ENCODE measurements around the gene FYN. TPM values are rescaled to one million over a fixed set of nuclear protein-coding genes. Genes with fewer than 3 reads are reported as not detected.

Gene FYN
- total RNA-seq, 2 donors from 2014 or later: 25.7 to 83.1 TPM

DNA sequence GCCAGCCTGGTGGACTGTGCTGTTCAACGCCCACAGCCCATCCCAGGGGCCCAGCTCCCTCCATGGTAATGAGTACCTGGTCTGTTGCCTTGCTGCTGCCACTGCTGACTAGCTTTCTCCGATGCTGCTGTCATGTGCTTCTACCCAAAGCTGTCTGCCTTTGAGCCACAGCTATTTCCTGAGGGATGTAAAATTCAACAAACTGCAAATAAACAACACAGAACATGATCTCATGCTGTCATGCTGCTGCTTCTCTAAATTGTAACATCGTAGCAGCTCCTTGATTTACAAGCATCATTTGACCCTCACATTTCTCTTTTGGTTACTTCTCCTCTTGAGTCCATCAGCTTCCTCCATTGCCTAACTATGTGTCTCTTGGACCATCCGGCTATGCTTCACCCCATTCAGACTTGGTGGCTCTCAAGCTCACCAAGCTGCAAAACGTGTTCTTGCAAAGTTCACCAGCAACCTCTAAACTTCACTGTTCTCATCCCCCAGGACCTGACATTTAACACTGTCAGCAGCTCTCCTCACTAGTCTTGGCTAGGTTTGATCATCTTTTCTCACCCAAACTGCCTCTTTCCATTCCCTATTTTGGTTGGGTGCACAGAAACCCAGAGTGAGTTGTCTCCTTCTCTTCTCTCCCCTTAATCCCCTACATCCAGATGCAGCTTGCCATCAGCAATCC is 54.6 kb downstream of the FYN start:
- Histone ChIP-seq H3K27ac (no peak overlapping the region), H3K4me1 (no peaks in the 10 kb centered on the region), H3K27me3 (no peaks in the 10 kb centered on the region), H3K36me3 (replicated peaks in 1 of 2; ENCODE audit: insufficient read depth in 1 of 2, low read depth in 2 of 2) (no peaks in the 10 kb centered on the region), H3K4me3 (no peak overlapping the region), H3K9me3 (no peaks in the 10 kb centered on the region)
- ATAC-seq: no peak
- DNase-seq: no peak
- 38 to 49% methylated on average over 5 of the region's 5 CpGs for WGBS, 2 donors
- intact Hi-C loops (cut with DNase I): no loop called here
- TF ChIP-seq POLR2A (IDR thresholded peaks at IDR 0.05): no peak
- TF ChIP-seq, protein P1, sequence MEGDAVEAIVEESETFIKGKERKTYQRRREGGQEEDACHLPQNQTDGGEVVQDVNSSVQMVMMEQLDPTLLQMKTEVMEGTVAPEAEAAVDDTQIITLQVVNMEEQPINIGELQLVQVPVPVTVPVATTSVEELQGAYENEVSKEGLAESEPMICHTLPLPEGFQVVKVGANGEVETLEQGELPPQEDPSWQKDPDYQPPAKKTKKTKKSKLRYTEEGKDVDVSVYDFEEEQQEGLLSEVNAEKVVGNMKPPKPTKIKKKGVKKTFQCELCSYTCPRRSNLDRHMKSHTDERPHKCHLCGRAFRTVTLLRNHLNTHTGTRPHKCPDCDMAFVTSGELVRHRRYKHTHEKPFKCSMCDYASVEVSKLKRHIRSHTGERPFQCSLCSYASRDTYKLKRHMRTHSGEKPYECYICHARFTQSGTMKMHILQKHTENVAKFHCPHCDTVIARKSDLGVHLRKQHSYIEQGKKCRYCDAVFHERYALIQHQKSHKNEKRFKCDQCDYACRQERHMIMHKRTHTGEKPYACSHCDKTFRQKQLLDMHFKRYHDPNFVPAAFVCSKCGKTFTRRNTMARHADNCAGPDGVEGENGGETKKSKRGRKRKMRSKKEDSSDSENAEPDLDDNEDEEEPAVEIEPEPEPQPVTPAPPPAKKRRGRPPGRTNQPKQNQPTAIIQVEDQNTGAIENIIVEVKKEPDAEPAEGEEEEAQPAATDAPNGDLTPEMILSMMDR (IDR thresholded peaks at IDR 0.05): no peak

DNA sequence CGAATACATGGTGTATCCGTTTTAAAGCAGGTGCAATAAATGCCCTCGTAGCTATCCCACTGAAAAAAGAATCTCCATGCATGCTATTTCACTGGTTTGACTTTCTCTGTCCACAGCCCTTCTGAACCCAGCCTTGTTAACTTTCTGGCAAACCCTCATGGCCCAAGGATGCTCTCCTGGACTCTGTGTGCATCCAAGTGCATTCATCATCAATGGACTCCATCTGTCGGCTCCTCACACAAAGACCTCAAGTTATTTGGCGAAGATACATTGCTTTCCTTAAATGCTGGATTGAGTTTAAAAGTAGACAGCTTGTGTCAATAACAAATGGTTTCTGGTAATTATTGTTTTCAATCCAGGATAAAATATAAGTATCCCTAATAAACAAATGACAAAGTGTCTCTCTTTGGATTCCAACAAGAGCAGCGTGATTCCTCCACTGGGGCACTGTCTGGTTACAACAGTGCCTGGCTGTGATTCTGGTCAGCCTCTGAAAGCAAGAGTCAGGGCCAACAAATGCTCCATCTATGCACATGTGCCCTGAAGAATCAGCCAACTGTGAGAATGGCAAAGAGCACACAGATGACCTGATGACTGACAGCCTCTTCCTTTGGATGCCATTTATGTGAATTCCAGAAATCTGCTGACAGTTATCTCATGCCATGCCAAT is 55.7 kb downstream of the FYN start:
- 65 to 68% methylated on average over 6 of the region's 6 CpGs for WGBS, 2 donors
- intact Hi-C loops (cut with DNase I): no loop called here
- TF ChIP-seq, protein P1 (IDR thresholded peaks at IDR 0.05): no peak

DNA sequence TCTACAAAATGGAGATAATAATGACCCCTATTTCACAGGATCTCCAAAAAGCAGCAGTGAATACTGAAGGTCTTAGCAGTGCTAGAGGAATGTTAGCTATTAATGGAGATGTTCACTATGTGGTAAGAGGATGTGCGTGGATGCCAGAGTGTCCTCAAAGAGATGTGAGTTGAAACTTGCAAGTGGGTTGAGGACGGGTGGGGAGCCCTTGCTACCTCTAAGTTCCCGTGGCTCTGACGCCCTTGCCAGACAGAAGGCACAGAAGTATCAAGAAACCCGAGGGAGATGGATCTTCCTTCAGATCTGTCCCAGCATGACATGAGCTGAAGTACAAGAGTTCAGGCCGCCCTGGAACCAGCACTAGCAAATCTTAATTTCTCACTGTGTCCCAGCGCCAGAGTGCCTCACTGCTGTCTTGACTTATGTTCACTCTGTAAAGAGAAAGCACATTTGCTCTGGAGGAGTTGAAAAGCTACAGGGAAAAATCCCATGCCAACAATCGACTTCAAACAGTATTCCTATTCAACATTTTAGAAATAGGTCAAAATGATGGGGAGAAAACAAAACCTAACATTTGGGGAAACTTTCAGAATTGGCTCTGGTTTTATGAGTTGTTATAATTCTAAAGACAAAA is 59.5 kb downstream of the FYN start:
- TF ChIP-seq, protein P1 (IDR thresholded peaks at IDR 0.05): no peak
- no peak for TF ChIP-seq POLR2A (IDR thresholded peaks at IDR 0.05)
- Histone ChIP-seq H3K27me3 (no peaks in the 10 kb centered on the region), H3K4me1 (no peaks in the 10 kb centered on the region), H3K27ac (no peak overlapping the region), H3K4me3 (no peak overlapping the region), H3K9me3 (no peaks in the 10 kb centered on the region), H3K36me3 (replicated peaks in 1 of 2; ENCODE audit: insufficient read depth in 1 of 2, low read depth in 2 of 2) (no peaks in the 10 kb centered on the region)
- DNase-seq (no peak), ATAC-seq (no peak)
- intact Hi-C loops (cut with DNase I): no loop called here
- 79 to 82% methylated on average over 8 of the region's 8 CpGs for WGBS, 2 donors

More for the DNA sequence above, 55.7 kb downstream of the FYN start:
- no peaks in the 10 kb centered on the region for H3K9me3 ChIP-seq
- ATAC-seq (no peak), DNase-seq (no peak)
- no peak overlapping the region for H3K4me3 ChIP-seq
- no peaks in the 10 kb centered on the region for H3K27me3 ChIP-seq
- H3K27ac ChIP-seq: no peak overlapping the region
- H3K36me3 ChIP-seq (replicated peaks in 1 of 2; ENCODE audit: insufficient read depth in 1 of 2, low read depth in 2 of 2): no peaks in the 10 kb centered on the region
- H3K4me1 ChIP-seq: no peaks in the 10 kb centered on the region

DNA sequence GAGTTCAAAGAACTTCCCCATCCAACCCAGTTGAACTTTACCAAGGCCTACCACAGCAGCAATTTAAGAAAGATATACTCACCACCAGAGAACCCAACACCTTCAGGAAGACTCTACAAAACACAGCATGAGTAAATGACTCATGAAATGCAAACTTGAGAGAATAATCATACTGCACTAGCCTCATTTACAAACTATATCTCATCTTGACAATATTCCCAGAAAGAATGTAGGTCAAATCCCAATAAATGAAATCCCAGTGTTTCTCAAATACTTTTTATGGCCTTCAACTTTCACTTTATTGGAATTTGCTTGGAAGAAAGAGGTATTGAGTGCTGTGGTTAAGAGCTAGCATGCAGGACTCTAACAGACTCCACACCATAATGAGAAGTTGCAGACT is 60.0 kb downstream of the FYN start:
- intact Hi-C loops (cut with DNase I): no loop called here
- no peak for TF ChIP-seq POLR2A (IDR thresholded peaks at IDR 0.05)
- Histone ChIP-seq H3K4me3 (no peak overlapping the region), H3K9me3 (no peaks in the 10 kb centered on the region), H3K36me3 (replicated peaks in 1 of 2; ENCODE audit: insufficient read depth in 1 of 2, low read depth in 2 of 2) (no peaks in the 10 kb centered on the region), H3K4me1 (no peaks in the 10 kb centered on the region), H3K27me3 (no peaks in the 10 kb centered on the region), H3K27ac (no peak overlapping the region)
- DNase-seq: no peak
- no peak for ATAC-seq
